Ascending aorta (tissue), 2 donors: ENCODE measurements around the gene CELSR1. TPM values are rescaled to one million over a fixed set of nuclear protein-coding genes. Genes with fewer than 3 reads are reported as not detected.

Source experiments
- DNase-seq, 2 donors: peaks; one replicate each; pipeline ENCODE4 v3.0.0-alpha.2; 2019; ENCODE audit warnings: low spot score in 2 of 2
- H3K27ac ChIP-seq, 2 donors: fragments of 200-600 bp; sonication (generic); one replicate each; pipeline ENCODE4 v1.5.1; 2016 to 2017; ENCODE audit warnings: mild to moderate bottlenecking in 1 of 2
- H3K27me3 ChIP-seq: fragments of 200-600 bp; sonication (generic); one replicate; pipeline ENCODE4 v1.5.1; 2017
- H3K36me3 ChIP-seq, 2 donors: fragments of 200-600 bp; sonication (generic); one replicate each; pipeline ENCODE4 v1.5.1; 2016
- H3K4me1 ChIP-seq, 2 donors: fragments of 200-600 bp; sonication (generic); one replicate each; pipeline ENCODE4 v1.5.1; 2016 to 2017; ENCODE audit warnings: mild to moderate bottlenecking in 1 of 2
- H3K4me3 ChIP-seq, 2 donors: fragments of 200-600 bp; sonication (generic); one replicate each; pipeline ENCODE4 v1.5.1; 2016 to 2017; ENCODE audit warnings: mild to moderate bottlenecking in 1 of 2
- H3K9me3 ChIP-seq, 2 donors: fragments of 200-600 bp; sonication (generic); one replicate each; pipeline ENCODE4 v1.5.1; 2016
- CTCF ChIP-seq, 3 experiments: fragments of 200-600 bp in 2 of 3; fragments of 450-650 bp in 1 of 3; sonication (generic) in 2 of 3; IDR thresholded peaks; one replicate each; pipeline ENCODE4 v1.5.1; 2016 to 2019; ENCODE audit warnings: antibody characterized with exemption in 3 of 3, mild to moderate bottlenecking in 1 of 3, moderate library complexity in 1 of 3
- intact Hi-C: fragments of 100-400 bp; cut with DNase I; formaldehyde crosslinking; loops from one replicate; pipeline ENCODE4 v1.15.1; 2023
- total RNA-seq: library from RNA; depleted of rRNA; stranded (reverse); fragments of >200 nt; gene quantifications from one replicate; pipeline ENCODE4 v1.1.0, GENCODE V29; 2016

CELSR1 gene
- total RNA-seq, 1 donor from 2014 or later, result 10.5 TPM

- Histone ChIP-seq H3K27me3 (no peaks in the 10 kb centered on the region), H3K36me3 (no peaks in the 10 kb centered on the region), H3K4me1 (peaks cover 9 to 23% of the 10 kb centered on the region in 2 donors), H3K9me3 (no peaks in the 10 kb centered on the region), H3K27ac (peak overlapping the region; percentile 41 to 63), H3K4me3 (no peak overlapping the region)
- no peak for DNase-seq
- no peak for TF ChIP-seq CTCF (IDR thresholded peaks at IDR 0.05)
- intact Hi-C loops, result no loop called here
Observed at GRCh38 chr22:46547179-46547882, 9.9 kb upstream of the CELSR1 start.

GRCh38 chr22:46546466-46547178, 9.2 kb upstream of the CELSR1 start:
- Histone ChIP-seq H3K4me1 (peaks cover 9 to 23% of the 10 kb centered on the region in 2 donors), H3K27me3 (no peaks in the 10 kb centered on the region), H3K4me3 (no peak overlapping the region), H3K9me3 (no peaks in the 10 kb centered on the region), H3K27ac (peak overlapping the region; percentile 41 to 63), H3K36me3 (no peaks in the 10 kb centered on the region)
- no peak for TF ChIP-seq CTCF (IDR thresholded peaks at IDR 0.05)
- intact Hi-C loops, result no loop called here
- DNase-seq, result no peak

- Histone ChIP-seq H3K27me3 (no peaks in the 10 kb centered on the region), H3K9me3 (no peaks in the 10 kb centered on the region), H3K4me3 (no peak overlapping the region), H3K4me1 (peaks cover 9 to 23% of the 10 kb centered on the region in 2 donors), H3K36me3 (no peaks in the 10 kb centered on the region), H3K27ac (no peak overlapping the region)
- DNase-seq, result no peak
- TF ChIP-seq CTCF (IDR thresholded peaks at IDR 0.05), result no peak
- intact Hi-C loops, result no loop called here
Observed at GRCh38 chr22:46545086-46545792, 7.8 kb upstream of the CELSR1 start.

GRCh38 chr22:46542011-46542985, 4.9 kb upstream of the CELSR1 start:
- H3K36me3 ChIP-seq, result no peaks in the 10 kb centered on the region
- H3K4me1 ChIP-seq, result peaks cover 8 to 21% of the 10 kb centered on the region in 2 donors
- peak; percentile 76 to 85 (median 85) for TF ChIP-seq CTCF (IDR thresholded peaks at IDR 0.05)
- H3K27ac ChIP-seq, result no peak overlapping the region
- H3K9me3 ChIP-seq, result no peaks in the 10 kb centered on the region
- H3K27me3 ChIP-seq, result peaks cover 8% of the 10 kb centered on the region
- H3K4me3 ChIP-seq, result no peak overlapping the region
- intact Hi-C loops, result loop anchor here (1.0 to 5.0 kb wide), 4 partner anchors 175 to 545 kb away; no protein-coding TSS in a partner anchor
- peak in 1 of 2 donors; percentile 78 for DNase-seq

GRCh38 chr22:46541536-46541935, 4.1 kb upstream of the CELSR1 start:
- DNase-seq, result no peak
- H3K36me3 ChIP-seq, result no peaks in the 10 kb centered on the region
- intact Hi-C loops, result loop anchor here (5.0 kb wide), 1 partner anchor 544 kb away; no protein-coding TSS in a partner anchor
- H3K9me3 ChIP-seq, result no peaks in the 10 kb centered on the region
- no peak overlapping the region for H3K4me3 ChIP-seq
- peaks cover 4 to 13% of the 10 kb centered on the region in 2 donors for H3K4me1 ChIP-seq
- H3K27me3 ChIP-seq, result peaks cover 8% of the 10 kb centered on the region
- no peak for TF ChIP-seq CTCF (IDR thresholded peaks at IDR 0.05)
- H3K27ac ChIP-seq, result no peak overlapping the region
